Breast epithelium (tissue), 4 donors: ENCODE data around the gene NPRL2. TPM values are rescaled to one million over a fixed set of nuclear protein-coding genes. Genes with fewer than 3 reads are reported as not detected.

Source experiments
- DNase-seq, 2 donors: peaks; one replicate each; pipeline ENCODE4 v3.0.0-alpha.2; 2019; ENCODE audit warnings: low spot score in 2 of 2
- H3K27ac ChIP-seq, 2 donors: fragments of 200-600 bp; sonication (generic) in 1 of 2; one replicate each; pipeline ENCODE4 v1.5.1; 2016 to 2019; ENCODE audit warnings: mild to moderate bottlenecking in 1 of 2
- H3K27me3 ChIP-seq, 2 donors: fragments of 200-600 bp; sonication (generic) in 1 of 2; one replicate each; pipeline versions ENCODE4 v1.5.1 to v1.6.0; 2017 to 2019; ENCODE audit warnings: control low read depth in 1 of 2, mild to moderate bottlenecking in 1 of 2
- H3K36me3 ChIP-seq: fragments of 200-600 bp; one replicate; pipeline ENCODE4 v1.5.1; 2019
- H3K4me1 ChIP-seq, 2 donors: fragments of 200-600 bp; sonication (generic); one replicate each; pipeline ENCODE4 v1.5.1; 2016 to 2019; ENCODE audit warnings: control low read depth in 1 of 2
- H3K4me3 ChIP-seq, 3 donors: fragments of 200-600 bp; sonication (generic); 1 replicate in 2 of 3; 2 replicates in 1 of 3; pipeline ENCODE4 v1.5.1; 2016 to 2019; ENCODE audit warnings: mild to moderate bottlenecking in 3 of 3, moderate library complexity in 2 of 3
- H3K9me3 ChIP-seq, 2 donors: fragments of 200-600 bp; sonication (generic) in 1 of 2; one replicate each; pipeline ENCODE4 v1.5.1; 2016 to 2019; ENCODE audit warnings: control low read depth in 1 of 2
- POLR2A ChIP-seq: fragments of 450-650 bp; IDR thresholded peaks from one replicate; pipeline ENCODE4 v1.6.1; 2016; ENCODE audit warnings: antibody characterized with exemption, mild to moderate bottlenecking, moderate library complexity
- POLR2AphosphoS5 ChIP-seq, 3 donors: sonication (generic); formaldehyde crosslinking; IDR thresholded peaks; one replicate each; pipeline ENCODE4 v1.6.1; 2017; ENCODE audit warnings: antibody characterized with exemption in 3 of 3
- intact Hi-C: fragments of 100-400 bp; cut with DNase I; formaldehyde crosslinking; loops from one replicate; pipeline ENCODE4 v1.15.1; 2023; ENCODE audit warnings: low total_unique reads
- total RNA-seq, 3 donors: library from RNA; depleted of rRNA; stranded (reverse); fragments of >200 nt; gene quantifications; one replicate each; pipeline ENCODE4 v1.1.0, GENCODE V29; 2016
- TF ChIP-seq, protein P1 (sequence below), 3 donors: fragments of 450-650 bp; IDR thresholded peaks; one replicate each; pipeline ENCODE4 v1.5.1; 2016 to 2017; ENCODE audit warnings: antibody characterized with exemption in 3 of 3, mild to moderate bottlenecking in 3 of 3, moderate library complexity in 3 of 3

NPRL2 gene
- total RNA-seq, 3 donors from 2014 or later = 17.4 to 31.5 (median 29.5) TPM

DNA sequence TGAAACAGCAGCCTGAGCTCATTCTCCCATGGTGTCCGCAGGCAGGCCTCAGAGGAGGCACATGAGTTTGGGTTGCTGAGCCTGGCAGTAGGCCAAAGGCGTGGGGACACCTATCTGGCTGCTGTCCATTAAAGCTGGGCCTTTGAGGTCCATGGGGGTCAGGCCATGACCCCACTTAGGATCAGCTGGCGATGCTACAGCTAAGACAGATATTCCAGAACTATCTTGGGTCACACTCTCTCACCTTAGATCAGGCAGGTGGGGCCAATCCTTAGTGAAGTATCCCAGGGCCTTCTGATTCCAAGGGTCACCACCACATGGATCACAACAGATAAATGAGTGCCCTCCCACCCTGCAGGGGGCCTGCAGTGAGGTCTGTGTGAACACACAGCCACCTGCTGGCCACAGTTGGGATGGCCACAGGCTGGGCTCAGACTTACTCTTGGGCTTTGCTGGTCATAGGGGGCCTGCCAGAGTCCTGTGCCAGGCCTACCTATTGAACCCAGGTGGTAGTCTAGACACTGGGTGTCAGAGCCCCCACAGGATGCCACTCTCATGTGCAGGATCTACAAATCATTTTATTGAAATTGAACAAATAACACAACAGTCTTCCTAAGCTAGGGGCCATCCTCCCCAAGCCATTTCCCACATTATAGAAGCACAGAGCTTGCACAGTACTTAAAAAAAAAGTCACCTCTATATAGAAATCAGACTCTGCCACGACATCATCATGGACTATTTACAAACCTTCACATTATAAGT, 26.0 kb downstream of the NPRL2 start:
- Histone ChIP-seq H3K4me1 (peaks cover 6 to 29% of the 10 kb centered on the region in 2 donors), H3K4me3 (no peak overlapping the region), H3K27ac (peak overlapping the region; percentile 31 to 93), H3K36me3 (no peaks in the 10 kb centered on the region), H3K9me3 (no peaks in the 10 kb centered on the region), H3K27me3 (no peaks in the 10 kb centered on the region)
- TF ChIP-seq POLR2AphosphoS5 (IDR thresholded peaks at IDR 0.05) = no peak
- TF ChIP-seq, protein P1, sequence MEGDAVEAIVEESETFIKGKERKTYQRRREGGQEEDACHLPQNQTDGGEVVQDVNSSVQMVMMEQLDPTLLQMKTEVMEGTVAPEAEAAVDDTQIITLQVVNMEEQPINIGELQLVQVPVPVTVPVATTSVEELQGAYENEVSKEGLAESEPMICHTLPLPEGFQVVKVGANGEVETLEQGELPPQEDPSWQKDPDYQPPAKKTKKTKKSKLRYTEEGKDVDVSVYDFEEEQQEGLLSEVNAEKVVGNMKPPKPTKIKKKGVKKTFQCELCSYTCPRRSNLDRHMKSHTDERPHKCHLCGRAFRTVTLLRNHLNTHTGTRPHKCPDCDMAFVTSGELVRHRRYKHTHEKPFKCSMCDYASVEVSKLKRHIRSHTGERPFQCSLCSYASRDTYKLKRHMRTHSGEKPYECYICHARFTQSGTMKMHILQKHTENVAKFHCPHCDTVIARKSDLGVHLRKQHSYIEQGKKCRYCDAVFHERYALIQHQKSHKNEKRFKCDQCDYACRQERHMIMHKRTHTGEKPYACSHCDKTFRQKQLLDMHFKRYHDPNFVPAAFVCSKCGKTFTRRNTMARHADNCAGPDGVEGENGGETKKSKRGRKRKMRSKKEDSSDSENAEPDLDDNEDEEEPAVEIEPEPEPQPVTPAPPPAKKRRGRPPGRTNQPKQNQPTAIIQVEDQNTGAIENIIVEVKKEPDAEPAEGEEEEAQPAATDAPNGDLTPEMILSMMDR (IDR thresholded peaks at IDR 0.05) = peak; percentile 67 to 79 (median 76)
- no peak for DNase-seq
- intact Hi-C loops = no loop called here

DNA sequence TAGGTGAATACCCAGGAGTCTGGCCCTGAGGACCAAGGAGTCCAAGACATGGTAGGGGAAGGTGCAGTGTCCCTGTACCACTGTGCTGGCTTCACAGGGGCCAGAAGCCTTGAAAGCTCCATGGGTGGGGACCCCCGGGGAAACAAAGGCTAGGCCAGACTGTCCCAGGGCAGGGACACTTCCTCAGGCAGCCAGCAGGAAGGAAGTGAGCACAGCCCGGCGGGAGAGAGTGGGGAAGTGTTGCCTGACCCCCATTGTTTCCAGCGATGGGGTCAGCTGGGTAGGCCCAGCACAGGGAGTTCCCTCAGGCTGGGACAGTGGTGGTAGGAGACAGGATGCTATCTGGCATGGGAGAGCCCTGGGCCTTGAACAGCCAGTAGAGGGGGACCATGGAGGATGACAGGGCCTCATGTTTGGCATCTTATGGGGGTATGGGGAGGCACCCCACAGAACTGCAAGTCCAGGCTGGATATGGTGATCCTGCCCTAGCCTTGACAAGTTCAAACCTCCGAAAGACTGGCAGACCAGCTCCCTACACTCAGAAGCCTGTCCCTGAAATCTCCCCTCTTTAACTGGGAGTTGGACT, 26.9 kb downstream of the NPRL2 start:
- no peak for TF ChIP-seq POLR2A
- peak in 2 of 3 donors; percentile 47 to 72 for TF ChIP-seq POLR2AphosphoS5 (IDR thresholded peaks at IDR 0.05)
- no peak for DNase-seq
- Histone ChIP-seq H3K4me1 (peaks cover 9 to 34% of the 10 kb centered on the region in 2 donors), H3K4me3 (no peak overlapping the region), H3K27me3 (no peaks in the 10 kb centered on the region), H3K9me3 (no peaks in the 10 kb centered on the region), H3K27ac (peak overlapping the region; percentile 31 to 93), H3K36me3 (no peaks in the 10 kb centered on the region)
- intact Hi-C loops = no loop called here

DNA sequence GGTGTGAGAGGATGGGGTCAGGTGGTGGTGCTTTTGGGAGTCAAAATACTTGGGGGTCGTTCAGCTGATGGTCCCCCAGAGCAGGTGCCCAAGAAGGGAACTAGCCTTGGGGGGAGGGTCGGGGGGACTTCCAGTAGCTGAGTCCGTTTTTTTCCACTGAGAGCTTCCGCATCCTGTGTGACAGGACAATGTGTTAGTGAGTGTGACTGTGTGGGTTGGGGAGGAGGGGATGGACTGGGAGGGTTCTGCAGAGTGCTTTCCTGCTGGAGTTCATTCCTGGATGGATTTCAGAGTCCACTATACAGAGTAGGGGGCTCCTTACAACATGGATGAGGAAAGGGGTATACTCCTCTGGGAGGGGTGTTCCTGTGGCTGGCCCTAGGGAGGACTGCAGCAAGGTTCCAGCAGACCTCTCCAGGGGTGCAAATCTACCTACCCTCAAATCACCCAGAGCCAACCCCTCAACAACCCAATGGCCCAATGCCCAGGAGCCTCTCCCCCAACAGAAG, 27.4 kb downstream of the NPRL2 start:
- no peaks in the 10 kb centered on the region for H3K27me3 ChIP-seq
- no peaks in the 10 kb centered on the region for H3K36me3 ChIP-seq
- no peak for DNase-seq
- intact Hi-C loops = no loop called here
- peak overlapping the region; percentile 31 to 93 for H3K27ac ChIP-seq
- peaks cover 12 to 34% of the 10 kb centered on the region in 2 donors for H3K4me1 ChIP-seq
- TF ChIP-seq, protein P1 (IDR thresholded peaks at IDR 0.05) = no peak
- TF ChIP-seq POLR2AphosphoS5 (IDR thresholded peaks at IDR 0.05) = peak in 1 of 3 donors; percentile 5
- H3K9me3 ChIP-seq = no peaks in the 10 kb centered on the region
- H3K4me3 ChIP-seq = peak overlapping the region; percentile 54 to 85 (median 79)

DNA sequence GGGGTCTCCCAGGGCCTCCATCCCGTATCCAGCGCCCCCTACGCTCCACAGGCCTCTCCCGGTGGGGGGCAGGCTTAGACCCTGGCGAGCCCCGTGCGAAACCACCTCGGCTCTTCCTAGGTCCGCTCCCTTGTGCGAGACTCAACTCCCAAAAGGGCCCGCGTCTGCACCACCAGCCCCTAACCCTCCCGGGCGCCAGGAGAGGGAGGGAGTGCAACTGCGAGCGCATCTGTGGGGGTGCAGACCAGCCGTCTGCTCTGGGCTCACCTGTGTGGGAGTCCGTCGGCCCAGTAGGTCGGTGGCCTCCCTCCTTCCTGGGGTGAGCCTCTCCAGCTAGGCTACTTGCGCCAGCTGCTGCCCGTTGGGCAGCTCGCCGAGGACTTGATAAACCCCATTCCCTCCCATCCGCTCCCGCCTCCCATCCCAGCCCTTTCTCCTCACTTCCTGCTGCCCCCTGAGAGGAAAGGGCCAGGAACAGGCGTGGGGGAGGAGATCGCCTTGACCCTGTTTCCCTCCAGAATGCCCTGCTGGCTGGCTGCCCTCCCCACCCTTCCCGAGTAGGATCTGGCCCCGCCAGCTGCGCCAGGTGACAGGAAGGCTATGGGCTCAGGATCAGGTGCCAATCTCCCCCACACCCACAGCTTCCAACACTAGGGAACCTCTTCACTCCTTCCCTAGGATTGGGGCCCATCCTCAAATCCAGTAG, 28.0 kb downstream of the NPRL2 start, which contains the start of gene HYAL2:
HYAL2 (minus strand) TSS at position 360 of the 706 bp plus-strand sequence. CDS start 2,256 bp downstream, outside the sequence.
- H3K4me3 ChIP-seq = peak within 1 kb of the TSS; percentile 54 to 85 (median 79)
- no peak for DNase-seq
- no peaks in the 10 kb centered on the region for H3K36me3 ChIP-seq
- intact Hi-C loops = no loop called here
- peaks cover 18 to 38% of the 10 kb centered on the region in 2 donors for H3K4me1 ChIP-seq
- no peaks in the 10 kb centered on the region for H3K9me3 ChIP-seq
- peak within 1 kb of the TSS; percentile 93 to 94 for H3K27ac ChIP-seq
- TF ChIP-seq, protein P1 (IDR thresholded peaks at IDR 0.05) = no peak
- TF ChIP-seq POLR2A (no peak), POLR2AphosphoS5 (IDR thresholded peaks at IDR 0.05) (peak in 2 of 3 donors; percentile 53 to 77)
- no peaks in the 10 kb centered on the region for H3K27me3 ChIP-seq

DNA sequence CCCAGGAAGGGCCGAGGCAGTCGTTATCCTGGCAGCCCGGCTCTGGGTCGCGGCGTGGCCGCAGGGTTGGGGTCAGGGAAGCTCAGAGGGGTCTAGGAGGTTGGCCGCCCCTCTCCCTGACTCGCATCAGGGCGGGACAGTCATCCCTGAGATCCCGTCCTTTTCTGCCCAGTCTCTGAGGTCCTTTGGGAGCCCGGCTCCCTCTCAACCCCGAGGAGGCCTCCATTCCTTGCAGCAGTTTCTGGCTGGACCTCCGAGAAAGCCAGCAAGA, 28.5 kb downstream of the NPRL2 start:
- H3K27me3 ChIP-seq = no peaks in the 10 kb centered on the region
- intact Hi-C loops = no loop called here
- DNase-seq = no peak
- peak overlapping the region; percentile 54 to 85 (median 79) for H3K4me3 ChIP-seq
- H3K4me1 ChIP-seq = peaks cover 18 to 38% of the 10 kb centered on the region in 2 donors
- TF ChIP-seq, protein P1 (IDR thresholded peaks at IDR 0.05) = no peak
- TF ChIP-seq POLR2AphosphoS5 (IDR thresholded peaks at IDR 0.05) (no peak), POLR2A (no peak)
- peak overlapping the region; percentile 93 to 94 for H3K27ac ChIP-seq
- no peaks in the 10 kb centered on the region for H3K36me3 ChIP-seq
- H3K9me3 ChIP-seq = no peaks in the 10 kb centered on the region
